GM12878 (cell line): Measurements from ENCODE around the gene PATZ1. TPM values are rescaled to one million over a fixed set of nuclear protein-coding genes. Genes with fewer than 3 reads are reported as not detected.

Experiments
- ATAC-seq: fragments of 200-7000 bp; cut with Tn5 transposase; 3 replicates; pipeline ENCODE4 v1.9.1; 2020; ENCODE audit warnings: mild to moderate bottlenecking, moderate library complexity
- BruUV-seq: library from RNA; stranded (reverse); fragments of 400-500 nt; replicated peaks from 2 replicates; lab custom pipeline; 2021; lab: Mats Ljungman, UMichigan
- CTCF ChIA-PET: fragments of 300-600 bp; sonication (Branson Sonifier 250); formaldehyde crosslinking; extraction: SDS; loops from one replicate; lab custom pipeline; 2021; ENCODE audit warnings: inconsistent platforms; lab: Yijun Ruan, JAX
- POLR2A ChIA-PET: fragments of 350-600 bp; formaldehyde crosslinking; extraction: SDS; loops from one replicate; lab custom pipeline; 2021; ENCODE audit warnings: inconsistent platforms; lab: Charles Lee
- RAD21 ChIA-PET: fragments of 300-600 bp; sonication (Branson Sonifier 250); formaldehyde crosslinking; loops from one replicate; lab custom pipeline; 2023; ENCODE audit warnings: antibody characterized with exemption; ENCODE audit not compliant: unreplicated experiment; lab: Charles Lee
- SMC1A ChIA-PET: fragments of 300-600 bp; sonication (Branson Sonifier 250); formaldehyde crosslinking; loops from one replicate; lab custom pipeline; 2023; ENCODE audit not compliant: unreplicated experiment, uncharacterized antibody; lab: Charles Lee
- DNase-seq: peaks from one replicate; pipeline ENCODE4 v3.0.0-alpha.2; 2011; ENCODE audit warnings: low read depth, low spot score
- FAIRE-seq: peaks from 3 replicates; lab custom pipeline; 2011; peaks lifted over from hg19 to GRCh38; lab: Jason Lieb, UNC
- H2AFZ ChIP-seq: 2 replicates; pipeline ENCODE4 v1.6.0; 2011; ENCODE audit warnings: low read depth, low read length, control low read depth; ENCODE audit not compliant: control insufficient read depth
- H3K27ac ChIP-seq: 2 replicates; pipeline ENCODE4 v1.5.1; 2011; ENCODE audit warnings: control low read depth; ENCODE audit not compliant: control insufficient read depth, insufficient read depth
- H3K27me3 ChIP-seq, 2 experiments: replicated peaks in 1 of 2; 2 replicates each; pipeline versions ENCODE4 v1.6.0 to v1.6.1; 2011; ENCODE audit warnings: low read length in 1 of 2; ENCODE audit not compliant: control insufficient read depth in 2 of 2, insufficient read depth in 2 of 2
- H3K36me3 ChIP-seq, 2 experiments: 2 replicates each; pipeline ENCODE4 v1.5.1; 2011; ENCODE audit warnings: low read length in 1 of 2; ENCODE audit not compliant: control insufficient read depth in 2 of 2, insufficient read depth in 2 of 2
- H3K4me1 ChIP-seq: 2 replicates; pipeline ENCODE4 v1.6.1; 2011; ENCODE audit warnings: mild to moderate bottlenecking, low read length, moderate library complexity, mixed read lengths; ENCODE audit not compliant: control insufficient read depth, insufficient read depth
- H3K4me2 ChIP-seq: 2 replicates; pipeline ENCODE4 v1.6.0; 2011; ENCODE audit warnings: control low read depth; ENCODE audit not compliant: control insufficient read depth, insufficient read depth
- H3K4me3 ChIP-seq: fragments of 200-600 bp; sonication (generic); 2 replicates; pipeline ENCODE4 v1.5.1; 2016
- H3K79me2 ChIP-seq: 2 replicates; pipeline ENCODE4 v1.6.0; 2011; ENCODE audit warnings: low read length; ENCODE audit not compliant: control insufficient read depth, insufficient read depth
- H3K9ac ChIP-seq: 2 replicates; pipeline ENCODE4 v1.8.0; 2011; ENCODE audit warnings: low read length, control low read depth, mixed read lengths; ENCODE audit not compliant: control insufficient read depth, insufficient read depth
- H3K9me3 ChIP-seq: replicated peaks from 3 replicates; pipeline ENCODE4 v1.5.1; 2011; ENCODE audit warnings: mild to moderate bottlenecking, low read length; ENCODE audit not compliant: control insufficient read depth, insufficient read depth
- H4K20me1 ChIP-seq: 2 replicates; pipeline ENCODE4 v1.6.0; 2011; ENCODE audit not compliant: control insufficient read depth, insufficient read depth
- HCFC1 ChIP-seq: fragments of 150-350 bp; IDR thresholded peaks from 2 replicates; pipeline ENCODE4 v1.6.1; 2014; ENCODE audit warnings: low read length
- MXI1 ChIP-seq: fragments of 150-350 bp; IDR thresholded peaks from 2 replicates; pipeline ENCODE4 v1.6.1; 2011; ENCODE audit warnings: low read depth, mild to moderate bottlenecking, inconsistent platforms, low read length, improper control_type of control experiment
- PAX8 ChIP-seq: fragments of 450-650 bp; IDR thresholded peaks from 2 replicates; pipeline ENCODE4 v1.6.1; 2017; ENCODE audit warnings: mild to moderate bottlenecking, moderate library complexity
- POU2F2 ChIP-seq: IDR thresholded peaks from 3 replicates; pipeline ENCODE4 v1.6.1; 2011; ENCODE audit warnings: low read depth, mild to moderate bottlenecking, low read length, borderline replicate concordance
- SIN3A ChIP-seq: IDR thresholded peaks from 2 replicates; pipeline ENCODE4 v1.6.1; 2012; ENCODE audit warnings: low read depth, low read length, improper control_type of control experiment
- SIX5 ChIP-seq: IDR thresholded peaks from 2 replicates; pipeline ENCODE4 v1.6.1; 2011; ENCODE audit warnings: mild to moderate bottlenecking, low read depth, low read length, moderate library complexity; ENCODE audit not compliant: severe bottlenecking
- SMAD1 ChIP-seq: fragments of 450-650 bp; IDR thresholded peaks from 2 replicates; pipeline ENCODE4 v1.6.1; 2018; ENCODE audit warnings: mild to moderate bottlenecking, low read depth; ENCODE audit not compliant: partially characterized antibody
- SP1 ChIP-seq: IDR thresholded peaks from one replicate; pipeline ENCODE4 v1.6.1; 2011; ENCODE audit warnings: low read depth, low read length
- SPI1 ChIP-seq: IDR thresholded peaks from 2 replicates; pipeline ENCODE4 v1.6.1; 2011; ENCODE audit warnings: low read depth, mild to moderate bottlenecking, low read length, moderate library complexity, borderline replicate concordance; ENCODE audit not compliant: insufficient read depth
- SREBF1 ChIP-seq: IDR thresholded peaks from 2 replicates; pipeline ENCODE4 v1.6.1; 2012; ENCODE audit warnings: mild to moderate bottlenecking, low read length
- WGBS: methylation state at CpG from one replicate; pipeline ENCODE4 v1.1.6; 2016; ENCODE audit warnings: low lambda C conversion rate; ENCODE audit not compliant: insufficient replicate concordance, insufficient coverage; ENCODE audit errors: missing lambda C conversion rate; 5-methylcytosine and 5-hydroxymethylcytosine counted together
- in situ Hi-C: fragments of 300-500 bp; cut with MboI; formaldehyde crosslinking; loops from 9 replicates; pipeline ENCODE4 v1.14.3; 2018; ENCODE audit warnings: mixed read lengths
- intact Hi-C: fragments of 100-400 bp; cut with micrococcal nuclease; formaldehyde crosslinking; loops from one replicate; pipeline ENCODE4 v1.14.2; 2022; ENCODE audit not compliant: unreplicated experiment
- polyA plus RNA-seq, 11 experiments: library from polyadenylated mRNA; depleted of rRNA in 4 of 11; unstranded in 6 of 11; stranded (reverse) in 5 of 11; fragments of >200 nt; fragmentation: Nextera tagmentation in 4 of 11; fragmentation: Illumina TruSeq in 1 of 11; extraction: Ambion mirVana in 4 of 11; extraction: Trizol in 1 of 11; gene quantifications; 1 replicate in 1 of 11; 2 replicates in 10 of 11; pipeline versions ENCODE4 v1.2.1 to v1.2.3, GENCODE V29; 2011 to 2016; ENCODE audit warnings: inconsistent platforms in 2 of 11, missing spikeins in 2 of 11, low read depth in 1 of 11
- total RNA-seq, 4 experiments: library from RNA; depleted of rRNA in 3 of 4; stranded (reverse); fragments of >200 nt in 3 of 4; fragmentation: Illumina TruSeq in 1 of 4; extraction: Trizol in 1 of 4; gene quantifications; 2 replicates each; pipeline versions ENCODE4 v1.2.1 to v1.2.3, GENCODE V29; 2013 to 2021
- TF ChIP-seq, protein P1 (sequence below): IDR thresholded peaks from 2 replicates; pipeline ENCODE4 v1.6.1; 2012; ENCODE audit warnings: mild to moderate bottlenecking, low read depth, low read length
- TF ChIP-seq, protein P2 (sequence below): fragments of 150-350 bp; IDR thresholded peaks from 2 replicates; pipeline ENCODE4 v1.6.1; 2016; ENCODE audit warnings: low read depth, low read length
- TF ChIP-seq, protein P3 (sequence below): fragments of 450-650 bp; IDR thresholded peaks from 2 replicates; pipeline ENCODE4 v1.6.1; 2016; ENCODE audit warnings: mild to moderate bottlenecking
- TF ChIP-seq, protein P4 (sequence below): IDR thresholded peaks from 2 replicates; pipeline ENCODE4 v1.6.1; 2012; ENCODE audit warnings: low read depth, low read length, improper control_type of control experiment

The PATZ1 gene
- total and polyA plus RNA-seq, 10 of the 15 experiments (the other 5 are each of a cell fraction or from before 2014, with no cell fraction given), result 3.6 to 32.7 (median 13.9) TPM

DNA sequence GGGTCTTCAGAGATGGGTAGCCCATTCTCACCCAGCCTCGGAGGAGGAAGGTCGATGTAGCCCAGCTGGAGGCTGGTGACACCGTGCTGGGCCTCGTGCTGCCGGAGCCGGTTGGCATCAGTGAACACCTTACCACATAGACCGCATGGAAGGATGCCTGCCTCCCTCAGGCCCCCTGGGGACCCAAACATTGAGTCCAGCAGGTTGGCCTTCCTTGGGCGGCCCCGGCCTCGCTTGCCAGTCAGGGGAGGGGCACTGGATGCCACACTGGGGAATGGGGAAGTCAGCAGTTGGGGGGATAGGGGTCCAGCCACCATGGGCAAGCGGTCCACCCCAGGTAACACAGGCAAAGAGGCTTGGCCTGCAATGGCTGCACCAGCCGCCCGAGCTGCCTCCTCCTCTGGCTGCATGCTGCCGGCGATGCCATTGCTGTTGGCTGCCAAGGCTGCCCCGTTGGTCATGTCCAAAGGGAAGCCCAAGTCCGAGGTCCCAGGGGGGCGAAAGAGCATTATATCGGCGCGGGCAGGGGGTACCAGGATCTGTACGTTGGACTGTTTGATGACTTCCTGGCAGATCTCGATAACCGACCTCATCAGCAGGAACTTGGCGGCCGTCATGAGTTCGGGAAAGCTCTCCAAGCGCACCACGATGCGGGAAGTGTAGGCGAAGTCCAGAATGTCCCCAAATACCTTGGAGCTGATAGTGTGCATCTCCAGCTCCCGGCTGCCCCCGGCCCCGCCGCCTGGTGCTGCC is 1.4 kb downstream of the PATZ1 start:
- ChIA-PET SMC1A (interaction anchor here (0.7 to 0.9 kb wide), 3 partner anchors 70 to 294 kb away, joined by 3 read pairs; no protein-coding TSS in a partner anchor), RAD21 (interaction anchor here (1.0 kb wide), 1 partner anchor 55 kb away, joined by 4 read pairs; no protein-coding TSS in a partner anchor), CTCF (interaction anchor here (0.8 to 1.8 kb wide), 6 partner anchors 9 to 625 kb away, joined by 3 to 4 read pairs (median 4); partner anchors contain the start of gene DRG1), POLR2A (no interaction called here)
- WGBS, result 3% methylated on average over 35 of the region's 35 CpGs
- peaks cover 5% of the 10 kb centered on the region; the same call in 1 of the 2 replicates for H4K20me1 ChIP-seq
- peaks cover 40% of the 10 kb centered on the region for H3K79me2 ChIP-seq
- peak overlapping the region; percentile 99 for H3K4me2 ChIP-seq
- intact Hi-C loops (loop anchor here (5.0 kb wide), 2 partner anchors 53 to 408 kb away; partner anchors contain the start of genes DEPDC5, DRG1 and PRR14L), in situ Hi-C loops (loop anchor here (5.0 kb wide), 1 partner anchor 53 kb away; the partner anchor contains the start of gene DRG1)
- ATAC-seq, result peak; percentile 26
- peak overlapping the region; percentile 71 for H3K9ac ChIP-seq
- H3K36me3 ChIP-seq, result peaks cover 13 to 15% of the 10 kb centered on the region in 2 experiments
- peak overlapping the region; percentile 85 for H3K4me3 ChIP-seq
- no peaks in the 10 kb centered on the region for H3K9me3 ChIP-seq
- H3K4me1 ChIP-seq, result peaks cover 20% of the 10 kb centered on the region
- DNase-seq, result no peak
- FAIRE-seq, result peak; percentile 27
- H3K27me3 ChIP-seq, result no peaks in the 10 kb centered on the region
- peak overlapping the region; percentile 57 for H3K27ac ChIP-seq
- no TSS peak for BruUV-seq
- peak overlapping the region; percentile 16 for H2AFZ ChIP-seq
- TF ChIP-seq, protein P1, sequence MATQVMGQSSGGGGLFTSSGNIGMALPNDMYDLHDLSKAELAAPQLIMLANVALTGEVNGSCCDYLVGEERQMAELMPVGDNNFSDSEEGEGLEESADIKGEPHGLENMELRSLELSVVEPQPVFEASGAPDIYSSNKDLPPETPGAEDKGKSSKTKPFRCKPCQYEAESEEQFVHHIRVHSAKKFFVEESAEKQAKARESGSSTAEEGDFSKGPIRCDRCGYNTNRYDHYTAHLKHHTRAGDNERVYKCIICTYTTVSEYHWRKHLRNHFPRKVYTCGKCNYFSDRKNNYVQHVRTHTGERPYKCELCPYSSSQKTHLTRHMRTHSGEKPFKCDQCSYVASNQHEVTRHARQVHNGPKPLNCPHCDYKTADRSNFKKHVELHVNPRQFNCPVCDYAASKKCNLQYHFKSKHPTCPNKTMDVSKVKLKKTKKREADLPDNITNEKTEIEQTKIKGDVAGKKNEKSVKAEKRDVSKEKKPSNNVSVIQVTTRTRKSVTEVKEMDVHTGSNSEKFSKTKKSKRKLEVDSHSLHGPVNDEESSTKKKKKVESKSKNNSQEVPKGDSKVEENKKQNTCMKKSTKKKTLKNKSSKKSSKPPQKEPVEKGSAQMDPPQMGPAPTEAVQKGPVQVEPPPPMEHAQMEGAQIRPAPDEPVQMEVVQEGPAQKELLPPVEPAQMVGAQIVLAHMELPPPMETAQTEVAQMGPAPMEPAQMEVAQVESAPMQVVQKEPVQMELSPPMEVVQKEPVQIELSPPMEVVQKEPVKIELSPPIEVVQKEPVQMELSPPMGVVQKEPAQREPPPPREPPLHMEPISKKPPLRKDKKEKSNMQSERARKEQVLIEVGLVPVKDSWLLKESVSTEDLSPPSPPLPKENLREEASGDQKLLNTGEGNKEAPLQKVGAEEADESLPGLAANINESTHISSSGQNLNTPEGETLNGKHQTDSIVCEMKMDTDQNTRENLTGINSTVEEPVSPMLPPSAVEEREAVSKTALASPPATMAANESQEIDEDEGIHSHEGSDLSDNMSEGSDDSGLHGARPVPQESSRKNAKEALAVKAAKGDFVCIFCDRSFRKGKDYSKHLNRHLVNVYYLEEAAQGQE, result no peak
- no peak for TF ChIP-seq HCFC1
- TF ChIP-seq, protein P2, sequence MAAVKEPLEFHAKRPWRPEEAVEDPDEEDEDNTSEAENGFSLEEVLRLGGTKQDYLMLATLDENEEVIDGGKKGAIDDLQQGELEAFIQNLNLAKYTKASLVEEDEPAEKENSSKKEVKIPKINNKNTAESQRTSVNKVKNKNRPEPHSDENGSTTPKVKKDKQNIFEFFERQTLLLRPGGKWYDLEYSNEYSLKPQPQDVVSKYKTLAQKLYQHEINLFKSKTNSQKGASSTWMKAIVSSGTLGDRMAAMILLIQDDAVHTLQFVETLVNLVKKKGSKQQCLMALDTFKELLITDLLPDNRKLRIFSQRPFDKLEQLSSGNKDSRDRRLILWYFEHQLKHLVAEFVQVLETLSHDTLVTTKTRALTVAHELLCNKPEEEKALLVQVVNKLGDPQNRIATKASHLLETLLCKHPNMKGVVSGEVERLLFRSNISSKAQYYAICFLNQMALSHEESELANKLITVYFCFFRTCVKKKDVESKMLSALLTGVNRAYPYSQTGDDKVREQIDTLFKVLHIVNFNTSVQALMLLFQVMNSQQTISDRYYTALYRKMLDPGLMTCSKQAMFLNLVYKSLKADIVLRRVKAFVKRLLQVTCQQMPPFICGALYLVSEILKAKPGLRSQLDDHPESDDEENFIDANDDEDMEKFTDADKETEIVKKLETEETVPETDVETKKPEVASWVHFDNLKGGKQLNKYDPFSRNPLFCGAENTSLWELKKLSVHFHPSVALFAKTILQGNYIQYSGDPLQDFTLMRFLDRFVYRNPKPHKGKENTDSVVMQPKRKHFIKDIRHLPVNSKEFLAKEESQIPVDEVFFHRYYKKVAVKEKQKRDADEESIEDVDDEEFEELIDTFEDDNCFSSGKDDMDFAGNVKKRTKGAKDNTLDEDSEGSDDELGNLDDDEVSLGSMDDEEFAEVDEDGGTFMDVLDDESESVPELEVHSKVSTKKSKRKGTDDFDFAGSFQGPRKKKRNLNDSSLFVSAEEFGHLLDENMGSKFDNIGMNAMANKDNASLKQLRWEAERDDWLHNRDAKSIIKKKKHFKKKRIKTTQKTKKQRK, result no peak
- no peak for TF ChIP-seq PAX8
- no peak for TF ChIP-seq SP1
- TF ChIP-seq MXI1, result no peak
- TF ChIP-seq, protein P3, sequence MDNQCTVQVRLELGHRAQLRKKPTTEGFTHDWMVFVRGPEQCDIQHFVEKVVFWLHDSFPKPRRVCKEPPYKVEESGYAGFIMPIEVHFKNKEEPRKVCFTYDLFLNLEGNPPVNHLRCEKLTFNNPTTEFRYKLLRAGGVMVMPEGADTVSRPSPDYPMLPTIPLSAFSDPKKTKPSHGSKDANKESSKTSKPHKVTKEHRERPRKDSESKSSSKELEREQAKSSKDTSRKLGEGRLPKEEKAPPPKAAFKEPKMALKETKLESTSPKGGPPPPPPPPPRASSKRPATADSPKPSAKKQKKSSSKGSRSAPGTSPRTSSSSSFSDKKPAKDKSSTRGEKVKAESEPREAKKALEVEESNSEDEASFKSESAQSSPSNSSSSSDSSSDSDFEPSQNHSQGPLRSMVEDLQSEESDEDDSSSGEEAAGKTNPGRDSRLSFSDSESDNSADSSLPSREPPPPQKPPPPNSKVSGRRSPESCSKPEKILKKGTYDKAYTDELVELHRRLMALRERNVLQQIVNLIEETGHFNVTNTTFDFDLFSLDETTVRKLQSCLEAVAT, result no peak
- TF ChIP-seq, protein P4, sequence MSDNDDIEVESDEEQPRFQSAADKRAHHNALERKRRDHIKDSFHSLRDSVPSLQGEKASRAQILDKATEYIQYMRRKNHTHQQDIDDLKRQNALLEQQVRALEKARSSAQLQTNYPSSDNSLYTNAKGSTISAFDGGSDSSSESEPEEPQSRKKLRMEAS, result 0 out of 2 replicates have a peak, but pooled peaks have one; percentile 15
- TF ChIP-seq SIX5, result no peak
- TF ChIP-seq SPI1, result peak; percentile 18; the same call in 1 of the 2 replicates
- no peak for TF ChIP-seq SREBF1
- peak; percentile 40; the same call in 1 of the 2 replicates for TF ChIP-seq SIN3A
- no peak for TF ChIP-seq POU2F2
- TF ChIP-seq SMAD1, result no peak
